ENCODE data around the gene TNFRSF21. TPM values are rescaled to one million over a fixed set of nuclear protein-coding genes. Genes with fewer than 3 reads are reported as not detected.

Gene TNFRSF21
- total RNA-seq, 1 experiment from 2014 or later, result 19.3 TPM

- CTCF ChIA-PET, result no interaction called here
- H3K9me3 Mint-ChIP-seq (ENCODE audit: unreplicated experiment), result no peaks in the 10 kb centered on the region
- no TSS peak for BruUV-seq (replicated peaks)
- no peak overlapping the region for H3K4me3 Mint-ChIP-seq (ENCODE audit: unreplicated experiment)
- no peak for TF ChIP-seq CTCF (IDR thresholded peaks at IDR 0.05; ENCODE audit: unreplicated experiment)
- no peaks in the 10 kb centered on the region for H3K36me3 Mint-ChIP-seq (ENCODE audit: insufficient read depth, unreplicated experiment)
- H3K27me3 Mint-ChIP-seq (ENCODE audit: insufficient read depth, unreplicated experiment), result no peaks in the 10 kb centered on the region
- H3K27ac Mint-ChIP-seq (ENCODE audit: low read depth, unreplicated experiment), result no peak overlapping the region
- POLR2A ChIA-PET, result interaction anchor here (0.6 kb wide), 1 partner anchor 254 kb away, joined by 3 read pairs; no protein-coding TSS in a partner anchor
- no peak for DNase-seq (ENCODE audit: unreplicated experiment)
- H3K4me1 Mint-ChIP-seq (ENCODE audit: insufficient read depth, unreplicated experiment), result peaks cover 6% of the 10 kb centered on the region
- intact Hi-C loops (cut with micrococcal nuclease), result no loop called here
These were observed 41.9 kb upstream of the TNFRSF21 start for GRCh38 chr6:47351621-47352020.

DNA sequence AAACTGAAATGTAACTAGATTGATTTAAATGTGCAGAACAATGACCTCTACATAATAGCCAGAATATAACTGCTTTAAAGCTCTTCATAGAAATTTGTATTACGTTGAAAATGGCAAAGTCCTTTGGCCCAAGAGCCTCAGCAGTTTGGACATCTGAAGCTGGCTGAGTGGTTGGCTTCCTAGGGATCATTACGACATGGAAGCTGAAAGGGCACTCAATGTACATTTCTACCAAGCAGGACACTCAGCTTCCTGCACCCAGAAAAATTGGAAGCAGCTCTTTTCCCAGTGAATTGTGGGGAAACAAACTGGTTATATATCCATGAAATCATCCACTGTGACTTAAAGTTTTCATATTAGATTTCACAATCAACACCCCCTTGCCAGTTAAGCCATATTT is 40.2 kb upstream of the TNFRSF21 start:
- Mint-ChIP-seq H3K4me3 (ENCODE audit: unreplicated experiment) (no peak overlapping the region), H3K36me3 (ENCODE audit: insufficient read depth, unreplicated experiment) (no peaks in the 10 kb centered on the region), H3K9me3 (ENCODE audit: unreplicated experiment) (no peaks in the 10 kb centered on the region), H3K27ac (ENCODE audit: low read depth, unreplicated experiment) (no peak overlapping the region), H3K27me3 (ENCODE audit: insufficient read depth, unreplicated experiment) (peaks cover 6% of the 10 kb centered on the region), H3K4me1 (ENCODE audit: insufficient read depth, unreplicated experiment) (peaks cover 6% of the 10 kb centered on the region)
- peak; percentile 6 for DNase-seq (ENCODE audit: unreplicated experiment)
- ChIA-PET POLR2A (no interaction called here), CTCF (interaction anchor here (0.6 to 1.0 kb wide), 4 partner anchors 40 to 426 kb away, joined by 3 read pairs; partner anchors contain the start of gene TNFRSF21)
- BruUV-seq (replicated peaks), result no TSS peak
- no peak for TF ChIP-seq CTCF (IDR thresholded peaks at IDR 0.05; ENCODE audit: unreplicated experiment)
- intact Hi-C loops (cut with micrococcal nuclease), result no loop called here

GRCh38 chr6:47348316-47348863 is 38.7 kb upstream of the TNFRSF21 start:
- peaks cover 14% of the 10 kb centered on the region for H3K27me3 Mint-ChIP-seq (ENCODE audit: insufficient read depth, unreplicated experiment)
- ChIA-PET POLR2A (no interaction called here), CTCF (interaction anchor here (0.9 kb wide), 1 partner anchor 37 kb away, joined by 3 read pairs; no protein-coding TSS in a partner anchor)
- H3K36me3 Mint-ChIP-seq (ENCODE audit: insufficient read depth, unreplicated experiment), result peaks cover 6% of the 10 kb centered on the region
- BruUV-seq (replicated peaks), result no TSS peak
- H3K9me3 Mint-ChIP-seq (ENCODE audit: unreplicated experiment), result no peaks in the 10 kb centered on the region
- H3K4me3 Mint-ChIP-seq (ENCODE audit: unreplicated experiment), result no peak overlapping the region
- peaks cover 1% of the 10 kb centered on the region for H3K4me1 Mint-ChIP-seq (ENCODE audit: insufficient read depth, unreplicated experiment)
- intact Hi-C loops (cut with micrococcal nuclease), result no loop called here
- no peak for TF ChIP-seq CTCF (IDR thresholded peaks at IDR 0.05; ENCODE audit: unreplicated experiment)
- no peak for DNase-seq (ENCODE audit: unreplicated experiment)
- H3K27ac Mint-ChIP-seq (ENCODE audit: low read depth, unreplicated experiment), result no peak overlapping the region

- Mint-ChIP-seq H3K4me1 (ENCODE audit: insufficient read depth, unreplicated experiment) (no peaks in the 10 kb centered on the region), H3K27ac (ENCODE audit: low read depth, unreplicated experiment) (no peak overlapping the region), H3K9me3 (ENCODE audit: unreplicated experiment) (no peaks in the 10 kb centered on the region), H3K27me3 (ENCODE audit: insufficient read depth, unreplicated experiment) (peaks cover 14% of the 10 kb centered on the region), H3K4me3 (ENCODE audit: unreplicated experiment) (no peak overlapping the region), H3K36me3 (ENCODE audit: insufficient read depth, unreplicated experiment) (peaks cover 6% of the 10 kb centered on the region)
- intact Hi-C loops (cut with micrococcal nuclease), result no loop called here
- no TSS peak for BruUV-seq (replicated peaks)
- ChIA-PET POLR2A (no interaction called here), CTCF (interaction anchor here (0.7 to 1.0 kb wide), 3 partner anchors 10 to 901 kb away, joined by 3 read pairs; no protein-coding TSS in a partner anchor)
- no peak for DNase-seq (ENCODE audit: unreplicated experiment)
- TF ChIP-seq CTCF (IDR thresholded peaks at IDR 0.05; ENCODE audit: unreplicated experiment), result no peak
These were observed 36.1 kb upstream of the TNFRSF21 start for GRCh38 chr6:47345761-47346160.
